GM11168 (cell line): Measurements from ENCODE around the gene FAM181A.

Experiments used
- in situ Hi-C: fragments of 300-500 bp; cut with MboI; formaldehyde crosslinking; loops from one replicate; pipeline ENCODE4 v1.12.0; 2022; ENCODE audit warnings: low sequenced_read_pairs; ENCODE audit not compliant: unreplicated experiment

Gene FAM181A

GRCh38 chr14:93959239-93960107 is 32.3 kb downstream of the FAM181A start:
- in situ Hi-C loops: no loop called here

GRCh38 chr14:93960108-93960475 is 32.9 kb downstream of the FAM181A start:
- in situ Hi-C loops: no loop called here

- in situ Hi-C loops: no loop called here
Observed at GRCh38 chr14:93960774-93961438, 33.8 kb downstream of the FAM181A start.

GRCh38 chr14:93961620-93962019 is 34.5 kb downstream of the FAM181A start:
- in situ Hi-C loops: no loop called here

GRCh38 chr14:93962701-93963601 is 35.8 kb downstream of the FAM181A start:
- in situ Hi-C loops: no loop called here

GRCh38 chr14:93963692-93964091 is 36.5 kb downstream of the FAM181A start:
- in situ Hi-C loops: no loop called here

- in situ Hi-C loops: no loop called here
Observed at GRCh38 chr14:93964281-93964680, 37.1 kb downstream of the FAM181A start.

- in situ Hi-C loops: no loop called here
Observed at GRCh38 chr14:93964820-93965286, 37.7 kb downstream of the FAM181A start.

- in situ Hi-C loops: no loop called here
Observed at GRCh38 chr14:93965287-93965821, 38.2 kb downstream of the FAM181A start.

- in situ Hi-C loops: no loop called here
Observed at GRCh38 chr14:93965946-93966474, 38.9 kb downstream of the FAM181A start.

GRCh38 chr14:93967637-93968250 is 40.6 kb downstream of the FAM181A start:
- in situ Hi-C loops: no loop called here

- in situ Hi-C loops: no loop called here
Observed at GRCh38 chr14:93969082-93969828, 42.1 kb downstream of the FAM181A start.

- in situ Hi-C loops: no loop called here
Observed at GRCh38 chr14:93970585-93970964, 43.4 kb downstream of the FAM181A start.

GRCh38 chr14:93970965-93971634 is 44.0 kb downstream of the FAM181A start:
- in situ Hi-C loops: no loop called here

- in situ Hi-C loops: no loop called here
Observed at GRCh38 chr14:93971635-93972027, 44.5 kb downstream of the FAM181A start.

- in situ Hi-C loops: no loop called here
Observed at GRCh38 chr14:93972618-93973205, 45.6 kb downstream of the FAM181A start.

- in situ Hi-C loops: no loop called here
Observed at GRCh38 chr14:93973607-93974006, 46.5 kb downstream of the FAM181A start.

- in situ Hi-C loops: no loop called here
Observed at GRCh38 chr14:93974299-93974698, 47.2 kb downstream of the FAM181A start.
